Measurements from ENCODE around the gene ANKS6.

Gene ANKS6

DNA sequence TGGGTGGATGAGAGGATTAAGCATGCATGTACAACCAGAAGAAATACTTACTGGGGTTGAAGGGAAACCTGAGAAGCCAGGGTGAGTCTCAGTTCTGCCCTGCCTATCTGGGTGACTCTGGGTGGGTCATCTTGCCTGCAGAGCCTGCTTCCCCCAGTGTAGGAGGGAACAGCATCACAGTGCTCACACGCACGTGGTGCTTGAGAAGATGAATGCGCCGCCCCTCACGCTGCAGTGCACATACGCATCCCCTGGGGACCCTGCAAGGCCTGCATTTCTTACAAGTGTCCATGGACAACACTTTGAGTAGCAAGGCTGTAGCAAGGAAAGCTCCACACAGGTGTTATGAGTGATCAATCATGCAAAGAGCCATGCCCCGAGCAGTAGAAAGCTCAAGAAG lies 68.9 kb downstream of the ANKS6 start:
- DNase-seq = no peak

DNA sequence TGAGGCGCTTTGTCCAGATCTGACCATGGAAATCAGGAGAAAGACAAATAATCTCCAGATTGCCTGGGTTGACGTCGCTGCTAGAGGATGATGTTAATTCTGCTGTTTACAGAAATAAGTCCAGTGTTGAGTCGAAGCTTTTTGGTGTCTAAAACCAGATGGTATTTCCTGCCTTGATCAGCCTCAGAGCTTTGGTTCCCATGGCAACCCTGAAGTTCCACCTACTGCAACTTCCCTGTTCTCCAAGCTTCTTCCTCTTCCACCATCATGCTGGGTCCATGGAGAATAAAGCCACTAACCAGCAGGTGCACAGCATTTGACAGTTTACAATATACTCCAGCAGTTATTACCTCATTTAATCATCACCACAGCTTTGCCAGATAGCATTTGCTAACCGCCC lies 69.6 kb downstream of the ANKS6 start:
- no peak for DNase-seq

DNA sequence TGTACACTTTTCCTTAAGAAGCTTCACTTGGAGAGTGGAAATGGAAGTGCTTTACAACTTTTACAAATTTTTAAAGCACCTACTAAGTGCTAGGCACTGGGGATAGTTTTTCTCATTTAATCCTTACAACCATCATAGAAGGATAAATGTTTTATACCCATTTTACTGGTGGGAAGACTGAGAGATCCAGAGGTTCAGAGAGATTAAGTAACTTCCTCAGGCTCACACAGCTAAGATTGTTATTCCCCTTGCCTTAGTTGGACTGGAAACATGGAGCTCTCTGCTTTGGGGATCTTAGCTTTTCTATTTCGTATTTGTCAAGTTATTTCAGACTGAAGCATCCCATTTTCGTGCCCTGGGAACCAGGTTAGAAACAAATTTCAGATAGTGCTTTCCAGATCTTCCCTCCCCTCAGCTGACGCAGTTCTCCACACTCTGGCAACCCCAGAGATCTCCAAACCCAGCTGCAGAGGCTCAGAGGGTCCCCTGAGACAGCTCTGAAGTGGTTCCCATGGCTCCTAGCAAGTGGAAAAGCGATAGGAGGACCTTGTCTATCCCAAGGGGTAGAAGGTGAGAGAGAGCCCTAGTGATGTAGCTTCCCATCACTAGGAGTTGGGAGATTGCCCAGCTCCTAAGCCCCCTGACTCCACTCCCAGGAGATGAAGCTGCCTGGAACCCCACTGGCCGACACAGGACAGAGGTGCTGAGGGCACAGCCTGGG lies 71.4 kb downstream of the ANKS6 start:
- DNase-seq = no peak

DNA sequence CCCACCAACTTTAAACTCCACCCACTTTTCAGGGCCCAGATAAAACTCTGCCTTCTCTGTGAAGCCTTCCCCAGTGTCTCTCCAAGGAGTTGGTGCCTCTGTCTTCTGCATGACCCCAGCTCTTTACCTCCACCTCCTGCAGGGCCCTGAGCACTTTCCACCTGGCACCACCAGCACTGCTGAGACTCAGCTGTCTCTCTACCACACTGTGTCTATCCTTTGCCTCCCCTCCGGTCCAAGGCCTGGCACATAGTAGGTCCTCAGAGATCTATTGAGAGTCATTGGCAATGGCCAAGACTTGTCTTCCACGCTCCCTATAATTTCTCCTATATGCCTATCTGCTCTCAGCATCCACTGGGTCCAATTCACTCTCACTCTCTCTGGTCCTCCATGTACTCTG lies 74.7 kb downstream of the ANKS6 start:
- DNase-seq = no peak

DNA sequence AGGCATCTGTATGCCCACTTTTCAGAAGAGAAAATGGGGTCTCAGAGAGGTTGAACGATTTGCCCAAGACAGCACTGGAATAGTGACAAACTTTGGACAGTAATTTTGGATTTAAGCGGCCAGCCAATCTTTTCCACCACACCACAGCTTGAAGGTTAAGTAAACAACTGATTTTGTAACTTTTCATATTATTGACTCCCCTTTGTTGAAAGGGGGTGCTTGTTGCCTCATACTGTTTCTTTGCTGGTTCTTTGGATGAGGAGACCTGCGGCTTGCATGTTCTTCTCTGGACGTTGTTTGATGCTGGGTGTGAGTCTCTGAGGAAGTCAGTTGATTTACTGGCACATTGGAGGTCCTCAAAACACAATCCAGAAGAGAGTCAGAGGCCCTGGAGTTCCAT lies 76.0 kb downstream of the ANKS6 start:
- DNase-seq = no peak

DNA sequence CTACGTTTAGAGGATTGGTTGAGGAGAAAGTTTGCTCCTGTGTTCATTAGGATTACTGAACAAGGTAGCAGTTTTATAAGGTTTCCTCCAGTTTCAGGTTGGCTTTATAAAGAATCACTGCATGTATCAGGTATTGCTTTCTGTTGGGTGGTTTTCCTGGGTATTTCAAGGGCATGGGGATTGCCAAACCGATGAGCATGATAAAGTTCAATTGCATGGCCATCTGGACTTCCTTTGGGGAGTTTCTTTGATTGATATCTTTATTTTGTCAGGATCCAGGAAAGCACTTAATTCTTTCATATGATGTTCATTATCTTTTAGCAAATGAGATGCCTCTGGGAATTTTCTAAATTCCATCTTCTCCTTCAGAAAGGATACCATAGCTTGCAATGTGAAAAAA lies 77.3 kb downstream of the ANKS6 start:
- DNase-seq = no peak

DNA sequence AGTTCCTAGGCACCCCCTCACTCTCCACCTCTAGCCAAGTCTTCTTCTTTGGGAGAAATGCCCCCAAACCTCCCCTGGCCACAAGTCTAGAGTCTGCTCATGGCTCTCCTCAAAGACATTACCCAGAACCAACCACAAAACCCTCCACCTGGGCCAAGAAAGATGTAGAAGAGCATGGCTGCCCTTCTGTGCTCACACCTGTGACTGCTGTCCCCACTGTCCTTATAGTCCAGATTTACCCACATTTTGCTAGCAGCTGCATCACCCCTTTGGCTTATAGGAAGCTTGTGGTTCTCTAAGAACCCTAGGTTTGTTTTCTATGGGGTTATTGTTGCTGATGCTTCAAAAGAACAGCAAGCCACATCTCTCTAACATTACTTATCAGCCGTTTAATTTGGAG lies 81.5 kb downstream of the ANKS6 start:
- DNase-seq = no peak

DNA sequence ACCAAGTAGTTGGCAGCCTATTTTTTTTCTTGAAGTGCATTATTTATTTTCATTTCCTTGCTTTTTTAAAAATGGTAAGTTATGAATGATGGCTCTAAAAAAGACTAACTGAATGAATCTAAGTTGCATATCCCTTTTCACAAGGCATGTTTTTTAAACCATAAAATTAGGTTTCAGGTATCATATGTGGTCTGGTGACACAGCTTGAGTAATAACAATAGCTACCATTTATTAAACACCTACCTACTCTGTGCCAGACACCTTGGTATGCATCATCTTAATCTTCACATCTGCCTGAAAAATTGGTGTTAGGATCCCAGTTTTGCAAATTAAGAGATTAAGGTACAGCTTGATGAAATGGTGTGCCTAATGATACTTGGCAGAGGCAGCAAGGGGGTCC lies 83.4 kb downstream of the ANKS6 start:
- no peak for DNase-seq

DNA sequence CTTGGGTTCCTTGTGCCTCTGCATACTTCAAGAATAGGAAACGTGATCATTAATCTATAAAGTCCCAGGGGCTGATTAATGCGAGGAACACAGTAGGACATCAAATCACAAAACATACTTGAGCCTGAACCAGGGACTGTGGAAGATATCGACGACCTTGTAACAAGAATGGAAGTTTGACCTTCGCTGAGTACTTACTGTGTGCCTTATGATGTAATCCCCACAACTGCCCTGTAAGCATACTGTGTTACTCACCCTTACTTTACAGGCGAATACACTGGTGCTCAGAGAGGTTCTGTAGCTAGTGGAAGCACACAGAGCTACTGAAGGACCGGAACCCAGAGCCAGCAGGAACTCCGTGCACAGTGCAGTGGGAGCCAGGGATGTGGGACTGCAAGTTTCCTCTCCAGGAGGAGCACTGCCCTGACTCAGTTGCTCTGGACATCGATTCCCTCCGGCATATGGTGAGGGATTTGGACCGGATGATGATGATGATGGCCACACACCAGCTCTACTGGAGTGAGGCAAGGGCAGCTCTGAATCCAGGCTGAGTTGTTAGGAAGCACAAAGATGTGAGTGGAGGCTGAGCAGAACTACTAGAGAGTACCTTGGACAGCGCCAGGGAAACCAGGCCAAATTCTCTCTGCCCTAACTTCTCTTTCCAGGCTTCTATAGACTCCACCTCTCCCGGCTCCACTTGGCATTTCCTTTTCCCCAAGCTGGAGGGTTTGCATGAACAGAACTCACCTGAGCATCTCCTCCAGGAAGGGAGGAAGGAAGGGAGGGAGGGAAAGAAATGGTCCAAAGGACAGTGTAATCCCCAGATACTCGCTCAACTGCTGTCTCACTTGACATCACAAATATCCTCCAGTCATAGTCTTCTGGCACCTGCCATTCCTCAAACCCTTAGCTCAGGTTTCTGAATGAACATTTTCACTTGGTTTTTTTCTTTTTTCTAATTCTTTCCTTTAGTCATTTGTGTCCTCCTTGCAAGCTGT lies 86.1 kb downstream of the ANKS6 start:
- no peak for DNase-seq

DNA sequence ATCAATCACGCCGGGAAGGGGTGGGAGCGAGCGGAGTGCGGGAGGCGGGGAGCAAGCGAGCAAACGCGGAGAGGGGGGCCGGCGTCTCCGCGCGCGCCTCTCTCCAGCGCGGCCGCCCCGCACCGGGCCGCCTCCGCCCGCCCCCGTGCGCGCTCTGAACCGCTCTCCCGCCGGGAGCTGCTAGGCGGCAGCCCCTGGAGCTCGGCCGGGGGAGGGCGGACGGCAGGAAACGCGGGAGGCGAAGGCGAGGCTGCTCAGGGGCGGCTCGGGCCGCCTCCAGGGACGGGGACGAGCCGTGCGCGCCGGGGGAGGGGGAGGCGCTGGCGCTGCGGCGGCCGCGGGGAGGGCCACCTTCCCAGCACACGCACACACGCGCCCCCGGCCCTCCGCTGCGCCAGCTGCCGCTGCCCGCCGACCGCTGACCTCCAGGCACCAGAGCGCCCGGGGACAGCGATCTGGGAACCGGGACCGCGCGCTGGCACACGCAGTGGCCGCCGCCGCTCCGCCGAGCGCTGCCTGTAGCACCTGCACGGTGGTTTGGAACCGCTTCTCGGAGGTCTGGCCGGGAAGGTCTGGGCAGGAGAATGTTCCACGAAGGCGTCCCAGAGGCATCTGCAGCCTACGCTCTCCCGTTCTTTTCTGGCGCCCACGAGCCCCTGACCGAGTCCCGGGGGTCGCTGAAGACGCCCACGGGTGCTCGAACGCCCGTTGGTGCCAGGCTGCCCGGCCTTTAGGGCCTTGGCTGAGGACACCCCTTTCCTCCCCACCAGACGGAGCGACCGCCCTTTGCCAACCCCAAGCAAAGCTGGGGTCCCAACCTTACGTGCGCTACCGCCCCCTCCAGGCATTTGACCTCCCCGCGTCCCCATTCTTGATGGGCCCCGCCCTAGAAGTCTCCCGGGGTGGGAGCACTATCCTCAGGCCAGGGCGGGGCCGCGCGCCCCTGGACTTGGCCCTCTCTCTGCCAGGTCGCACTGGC lies 87.1 kb downstream of the ANKS6 start, which contains the start of gene GABBR2:
Gene GABBR2 (minus strand): TSS at position 3 of the 979 bp plus-strand sequence. CDS start 198 bp downstream, outside the sequence.
- no peak for DNase-seq

DNA sequence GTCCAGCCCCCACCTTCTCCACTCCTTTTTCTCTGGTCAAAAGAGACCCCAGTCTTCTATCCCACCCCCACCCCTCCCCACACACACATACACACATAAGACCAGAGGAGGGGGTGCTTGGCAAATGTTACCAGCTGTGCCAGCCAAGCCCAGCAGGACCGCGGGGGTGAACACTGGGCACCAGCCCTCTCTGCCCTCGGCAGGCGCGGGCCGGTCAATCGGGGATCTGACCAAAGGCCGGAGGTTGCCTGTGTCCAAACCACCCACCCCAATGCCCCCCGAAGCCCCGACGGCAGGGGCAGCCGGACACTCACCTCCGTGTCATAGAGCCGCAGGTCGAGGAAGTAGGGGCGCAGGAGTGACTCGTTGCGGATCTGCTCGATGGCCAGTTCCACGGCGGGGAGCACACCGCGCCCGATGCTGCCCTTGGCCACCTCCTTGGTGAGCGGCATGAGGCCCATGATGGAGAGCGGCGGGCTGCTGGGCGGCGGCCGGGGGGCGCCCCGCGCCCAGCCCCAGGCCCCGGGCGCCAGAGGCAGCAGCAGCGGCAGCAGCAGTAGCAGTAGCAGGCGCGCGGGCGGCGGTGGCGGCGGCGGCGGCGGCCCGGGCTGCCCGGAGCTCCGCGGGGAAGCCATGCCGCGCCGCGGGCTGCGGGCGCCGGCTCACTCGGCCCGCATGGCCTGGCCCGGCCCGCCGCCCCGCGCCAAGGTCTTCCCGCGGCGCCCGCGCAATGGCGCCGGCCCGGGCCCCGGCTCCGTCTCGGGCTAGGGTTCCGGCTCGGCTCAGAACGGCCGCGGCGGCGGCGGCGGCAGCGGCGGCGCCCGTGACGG lies 88.0 kb downstream of the ANKS6 start:
- no peak for DNase-seq

DNA sequence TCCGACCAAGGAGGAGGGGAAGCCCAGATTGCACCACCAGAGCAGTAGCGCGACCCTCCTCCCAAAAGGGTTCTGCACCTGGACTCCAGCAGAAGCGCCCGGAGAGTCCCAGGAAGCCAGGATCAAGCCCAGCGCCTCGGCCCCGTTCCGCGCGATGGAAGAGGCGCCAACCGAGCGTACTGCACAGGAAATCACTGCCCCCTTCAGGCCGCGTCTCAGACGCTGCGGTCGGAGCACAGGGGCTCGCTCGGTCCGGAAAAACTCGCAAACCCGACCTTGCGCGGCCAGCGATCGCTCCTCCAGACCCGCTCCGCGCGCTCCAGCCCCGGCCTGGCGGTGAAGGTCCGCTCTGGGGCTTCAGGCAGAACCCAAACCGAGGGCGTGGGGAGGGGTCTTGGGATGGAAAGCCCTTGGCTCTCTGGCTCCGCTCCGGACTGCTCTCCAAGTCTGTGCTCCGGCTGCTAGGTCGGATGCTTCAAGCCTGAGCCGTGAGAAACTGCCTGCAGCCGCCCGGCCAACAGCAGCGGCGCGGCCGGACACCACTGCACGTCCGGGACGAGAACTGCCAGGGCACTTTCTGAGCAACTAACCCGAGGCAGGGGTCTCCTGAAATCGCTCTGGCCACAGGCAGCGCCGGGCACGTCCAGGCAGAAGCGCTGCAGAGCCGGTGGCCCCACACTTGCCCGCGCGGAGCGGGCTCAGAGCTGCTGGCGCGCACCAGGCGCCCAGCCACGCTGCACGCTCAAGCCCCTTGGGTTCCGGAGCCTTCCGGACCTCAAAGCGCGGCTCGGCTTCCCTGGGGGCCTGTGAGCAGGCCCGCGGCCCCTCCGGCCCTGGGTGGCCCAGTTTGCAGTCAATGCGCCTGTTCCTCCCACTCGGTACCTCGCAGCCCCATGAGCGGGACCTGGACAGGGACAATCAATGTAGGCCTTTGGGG lies 88.9 kb downstream of the ANKS6 start:
- no peak for DNase-seq

DNA sequence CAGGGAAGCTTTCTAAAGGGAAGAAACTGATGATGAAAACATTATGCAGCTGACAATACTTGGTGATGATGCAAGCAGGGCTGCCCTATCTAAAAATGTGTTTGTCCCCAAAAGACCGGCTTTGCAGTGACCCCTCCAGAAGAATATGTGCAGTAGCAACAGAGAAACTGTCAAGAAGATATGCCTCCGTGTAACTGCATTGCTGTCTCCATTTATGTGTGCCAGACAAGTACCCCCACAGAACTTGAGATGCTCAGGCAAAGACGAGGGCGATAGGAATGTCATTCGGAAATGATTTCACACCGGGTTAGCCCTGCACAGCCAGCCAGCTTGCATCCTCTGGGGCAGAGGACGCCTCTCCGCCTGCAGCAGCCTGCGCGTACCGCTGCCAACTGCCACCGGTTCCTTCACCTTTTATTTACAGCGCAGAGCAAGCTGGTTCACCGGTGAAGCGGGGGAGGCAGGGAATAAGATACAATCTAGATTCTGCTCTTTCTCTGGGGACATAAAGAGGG lies 89.6 kb downstream of the ANKS6 start:
- no peak for DNase-seq

DNA sequence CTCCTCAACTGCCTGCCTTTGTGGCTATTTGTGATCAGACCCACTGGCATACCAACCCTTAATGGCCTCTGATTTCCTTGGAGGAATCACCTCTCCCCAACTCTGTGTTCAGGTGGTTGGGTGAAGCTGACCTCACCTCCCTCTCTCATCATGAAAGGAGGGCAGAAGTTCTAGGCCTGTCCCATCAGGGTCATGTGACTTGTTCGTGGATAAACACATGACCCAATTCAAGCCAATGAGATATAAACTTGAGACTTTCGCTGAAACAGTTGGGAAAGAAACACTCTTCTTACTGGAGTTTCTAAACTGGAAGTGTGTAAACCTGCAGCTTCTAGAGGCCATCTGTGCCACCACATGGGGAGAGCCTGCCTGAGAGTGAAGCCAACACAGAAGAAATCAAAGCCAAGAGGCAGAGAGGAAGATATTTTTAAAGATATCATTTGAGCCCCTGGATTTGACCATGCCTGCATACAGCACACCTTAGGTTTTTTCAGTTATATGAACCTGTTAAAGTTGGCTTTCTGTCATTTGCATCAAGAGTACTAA lies 93.4 kb downstream of the ANKS6 start:
- no peak for DNase-seq

DNA sequence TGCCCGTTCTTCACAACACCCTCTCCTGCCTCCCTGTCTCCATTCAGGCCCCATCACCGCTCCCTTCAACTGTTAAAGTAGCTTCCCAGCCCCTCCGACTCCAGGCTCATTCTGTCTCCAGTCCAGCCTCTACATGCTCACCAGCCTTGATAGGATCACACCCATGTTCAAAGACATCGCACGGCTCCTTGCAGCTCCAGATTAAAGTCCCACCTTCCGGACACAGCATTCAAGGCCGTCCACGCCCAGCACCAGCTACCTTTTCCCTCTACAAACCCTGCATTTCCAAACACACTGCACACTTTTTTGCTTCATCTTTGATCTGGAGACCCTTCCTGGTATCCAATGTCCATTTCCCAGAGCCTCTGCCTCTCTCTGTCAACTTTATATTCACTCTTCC lies 94.0 kb downstream of the ANKS6 start:
- DNase-seq = no peak

DNA sequence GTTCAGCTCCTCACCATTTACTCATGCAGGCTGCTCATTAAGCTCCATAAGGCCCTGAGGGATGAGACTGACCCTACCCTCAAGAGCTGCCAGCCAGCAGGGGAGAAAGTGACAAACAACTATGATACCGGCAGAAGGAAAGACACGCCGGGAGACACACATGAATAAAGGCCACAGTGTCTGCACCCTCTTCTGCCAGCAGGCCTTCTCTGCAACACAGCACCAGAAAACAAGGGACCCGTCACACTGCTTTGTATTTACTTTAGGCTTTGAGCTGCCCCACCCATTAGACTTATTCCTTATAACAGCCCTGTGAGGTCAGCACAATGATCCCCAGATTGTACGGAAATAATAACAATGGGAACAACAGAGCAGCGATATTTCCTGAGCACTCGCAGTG lies 94.8 kb downstream of the ANKS6 start:
- no peak for DNase-seq

DNA sequence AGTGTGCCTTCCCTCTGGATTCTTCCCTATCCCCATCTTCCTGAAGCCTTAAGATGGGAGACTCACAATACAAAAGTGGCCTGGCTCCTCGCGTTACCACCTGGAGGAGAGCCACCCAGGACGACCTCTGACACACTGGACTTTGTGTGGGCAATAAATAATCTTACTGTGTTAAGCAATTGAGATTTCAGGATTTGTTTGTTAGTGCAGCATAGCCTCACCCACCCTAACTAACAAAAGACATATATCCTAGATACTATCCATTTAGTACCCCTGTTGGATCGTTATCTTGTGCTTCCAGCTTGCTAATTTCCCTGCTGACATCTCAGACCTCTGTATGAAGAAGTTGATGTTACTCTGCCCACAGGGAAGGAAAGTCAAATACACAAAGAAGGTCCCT lies 95.6 kb downstream of the ANKS6 start:
- DNase-seq = no peak

DNA sequence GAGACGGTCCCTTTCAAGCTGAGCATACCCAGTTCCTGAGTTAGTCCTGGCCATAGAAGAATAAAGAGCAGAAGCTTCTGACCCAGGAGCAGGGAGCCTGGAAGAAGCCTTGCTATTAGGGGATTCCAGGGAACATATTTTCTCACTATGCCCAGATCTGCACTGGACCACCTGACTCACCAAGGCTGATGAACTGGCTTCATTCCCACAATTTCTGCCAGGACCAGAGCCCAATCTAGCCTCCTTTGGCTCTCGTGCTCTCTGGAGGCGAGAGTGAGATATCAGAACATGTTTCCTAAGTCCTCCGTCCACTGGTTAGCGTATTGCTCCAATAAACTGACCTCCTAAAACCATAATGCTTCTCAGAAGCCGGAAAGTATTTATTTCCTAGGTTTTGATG lies 97.5 kb downstream of the ANKS6 start:
- no peak for DNase-seq

DNA sequence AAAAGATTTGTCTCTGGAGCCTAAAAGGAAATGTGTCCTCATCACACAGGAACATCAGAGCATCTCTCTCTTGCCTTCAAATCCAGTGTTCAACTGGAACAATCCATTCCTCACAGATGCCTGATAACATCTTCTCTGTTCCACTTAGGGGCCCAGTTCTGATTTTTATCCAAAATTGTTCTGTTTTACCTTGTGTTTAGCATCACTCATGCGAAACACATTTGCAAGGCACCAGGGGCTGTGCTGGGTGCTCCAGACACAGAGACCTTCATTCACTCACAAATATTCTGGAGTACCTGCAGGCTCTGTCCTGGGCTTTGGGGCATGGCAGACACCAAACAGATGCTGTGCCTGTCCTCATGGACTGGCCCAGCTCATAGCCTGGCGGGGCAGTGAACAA lies 101.4 kb downstream of the ANKS6 start:
- no peak for DNase-seq

DNA sequence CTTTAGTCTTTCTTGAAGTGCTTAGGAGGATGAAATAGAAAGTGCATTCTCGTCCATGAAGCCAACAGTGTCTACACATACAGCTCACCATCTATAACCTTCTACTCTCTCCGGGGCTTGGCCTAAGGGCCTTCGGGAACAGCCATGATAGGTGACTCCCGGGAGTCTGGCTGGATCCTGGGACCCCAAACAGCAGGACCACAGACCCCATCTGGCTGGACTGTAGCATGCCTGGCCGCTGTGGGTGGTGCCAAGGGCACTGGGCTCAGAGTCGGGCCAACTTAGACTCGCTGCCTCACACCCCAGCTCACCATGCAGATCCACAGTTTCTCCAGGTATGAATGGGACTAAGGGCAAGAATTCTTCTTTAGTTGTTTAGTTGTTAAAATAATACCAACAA lies 104.0 kb downstream of the ANKS6 start:
- no peak for DNase-seq

Measured in activated CD4-positive, CD25-positive, alpha-beta regulatory T cell treated with anti-CD3 and anti-CD28 coated beads, Interleukin-2, amount 50 U/mL, for 72 hours (primary cell).